Stimulated activated CD8-positive, alpha-beta memory T cell treated with anti-CD3 and anti-CD28 coated beads, Interleukin-4, amount 100 ng/mL, for 4 hours (primary cell): Measurements from ENCODE around the gene POLN.

Experiments used
- DNase-seq, 2 donors: peaks; one replicate each; pipeline ENCODE4 v3.0.0-alpha.2; 2020; ENCODE audit warnings: low read depth in 2 of 2, low spot score in 1 of 2

The POLN gene

GRCh38 chr4:2072971-2073807, 168.7 kb downstream of the POLN start:
- DNase-seq, result no peak

DNA sequence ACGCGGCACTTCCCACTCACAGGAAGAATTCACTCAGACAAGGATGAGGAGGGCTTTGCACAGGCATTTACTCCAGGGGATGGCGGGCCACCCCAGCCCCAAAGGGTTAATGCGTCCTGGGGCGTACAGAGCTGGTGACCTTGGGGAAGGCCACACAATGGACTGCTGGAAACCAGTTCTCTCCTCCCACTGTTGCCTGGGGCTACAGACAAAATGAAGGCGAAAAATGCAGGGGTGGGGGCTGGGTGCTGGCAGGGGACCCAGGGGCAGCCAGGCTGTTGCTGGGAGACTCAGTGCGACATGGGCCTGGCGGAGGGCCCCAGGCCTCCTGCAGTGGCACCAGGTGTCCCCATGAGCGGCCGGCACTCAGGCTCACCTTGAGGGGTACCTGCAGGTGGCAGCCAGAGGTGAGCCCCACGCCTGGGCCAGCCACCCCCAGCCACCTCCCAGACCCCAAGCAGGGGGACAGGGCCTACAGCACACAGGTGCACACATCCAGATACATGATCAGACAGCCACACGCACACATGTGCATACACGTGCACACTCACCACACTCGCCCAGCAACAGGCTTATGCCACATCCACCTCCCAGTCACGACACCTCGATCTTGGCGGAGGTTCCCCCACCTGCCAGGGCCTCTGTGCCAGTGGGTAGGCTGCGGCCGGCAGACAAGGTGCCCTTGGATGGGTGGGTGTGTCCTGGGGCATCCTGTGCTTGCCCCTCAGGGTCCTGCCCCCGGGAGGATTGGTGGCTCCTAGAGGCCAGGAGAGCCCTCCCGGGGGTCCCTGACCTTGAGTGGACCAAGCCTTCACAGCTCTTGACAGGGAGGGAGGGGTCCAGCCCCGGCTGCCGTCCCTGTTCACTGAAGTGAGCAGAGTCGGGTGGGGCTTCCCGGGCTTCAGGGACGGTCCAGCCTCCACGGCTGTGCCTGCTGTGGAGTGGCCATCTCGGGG, 169.7 kb downstream of the POLN start:
- DNase-seq, result no peak

- DNase-seq, result no peak
Observed at GRCh38 chr4:2071252-2071911, 170.5 kb downstream of the POLN start.

DNA sequence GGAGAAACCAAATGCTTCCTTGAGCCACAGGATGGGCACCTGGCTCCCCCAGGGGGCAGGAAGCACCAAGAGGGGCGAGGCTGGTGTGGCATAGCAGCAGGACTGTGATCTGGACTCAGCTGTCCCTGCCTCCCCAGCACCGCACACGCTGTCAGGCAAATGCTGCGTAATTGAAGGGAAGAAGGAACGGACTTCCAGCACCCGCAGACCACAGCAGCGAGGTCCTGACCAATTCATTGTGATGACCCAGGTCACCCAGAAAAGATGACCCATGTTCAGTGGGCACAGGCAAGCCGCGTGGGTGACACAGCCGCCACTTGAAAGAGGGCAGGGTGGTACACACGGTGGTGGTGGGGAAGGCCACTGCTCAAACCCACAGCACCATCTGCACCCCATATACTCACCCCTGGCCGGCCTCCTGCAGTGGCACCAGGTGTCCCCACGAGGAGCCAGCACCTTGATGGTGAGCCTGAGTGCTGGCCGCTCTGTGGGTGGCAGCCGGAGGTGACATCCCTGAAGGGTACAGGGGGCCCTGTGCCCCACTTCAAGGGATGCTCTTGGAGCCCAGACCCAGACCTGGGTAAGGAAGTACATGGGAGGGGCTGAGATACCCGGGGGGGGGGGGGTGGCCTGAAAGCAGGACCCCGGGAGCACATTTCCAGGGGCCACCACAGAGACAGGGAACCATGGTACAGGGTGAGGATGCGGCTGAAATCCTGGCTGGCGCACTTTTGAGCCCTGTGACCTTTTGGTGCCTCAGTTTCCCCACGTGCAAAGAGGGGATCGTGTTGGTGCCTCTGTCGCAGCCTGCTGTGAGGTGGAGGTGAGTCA, 171.3 kb downstream of the POLN start:
- DNase-seq, result no peak

- no peak for DNase-seq
Observed at GRCh38 chr4:2069986-2070385, 171.9 kb downstream of the POLN start.

DNA sequence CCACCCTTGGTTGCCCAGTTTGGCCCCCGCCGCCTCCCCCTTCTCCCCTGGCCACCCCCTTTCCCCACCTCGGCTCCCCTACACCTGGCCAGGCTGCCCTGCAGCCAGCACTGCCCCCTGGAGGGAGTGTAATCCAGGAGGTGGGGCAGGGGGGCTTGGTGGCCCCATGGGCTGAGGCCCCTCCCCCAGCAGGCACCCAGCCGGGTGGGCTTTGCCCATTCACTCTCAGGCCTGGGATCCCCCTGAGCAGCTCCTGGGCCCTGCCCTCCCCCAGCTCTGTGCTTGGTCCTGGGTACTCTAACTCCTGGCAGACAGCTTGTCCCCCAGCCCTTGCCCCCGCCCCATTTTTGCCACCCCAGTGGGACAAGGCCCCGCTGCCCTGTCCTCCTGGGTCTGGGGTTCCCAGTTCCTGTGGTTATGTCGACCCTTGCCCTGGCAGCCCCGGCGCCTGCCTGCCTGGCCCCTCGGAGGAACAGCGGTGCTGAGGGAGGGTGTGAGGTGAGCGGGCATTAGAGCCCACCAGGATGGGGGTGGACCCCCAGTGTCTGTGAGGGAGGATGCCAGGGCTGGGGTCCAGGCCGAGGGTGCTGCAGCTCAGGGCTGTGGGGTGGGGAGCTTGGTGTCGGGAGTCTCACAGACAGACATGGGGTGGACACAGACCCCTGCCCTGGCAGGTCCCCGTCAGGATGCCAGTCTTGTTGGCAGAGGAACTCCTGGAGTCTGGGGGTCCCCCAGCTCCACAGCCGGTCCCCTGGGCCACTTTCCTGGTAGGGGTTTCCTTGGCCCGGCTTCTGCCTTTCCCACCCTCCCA, 172.6 kb downstream of the POLN start:
- DNase-seq, result no peak

DNA sequence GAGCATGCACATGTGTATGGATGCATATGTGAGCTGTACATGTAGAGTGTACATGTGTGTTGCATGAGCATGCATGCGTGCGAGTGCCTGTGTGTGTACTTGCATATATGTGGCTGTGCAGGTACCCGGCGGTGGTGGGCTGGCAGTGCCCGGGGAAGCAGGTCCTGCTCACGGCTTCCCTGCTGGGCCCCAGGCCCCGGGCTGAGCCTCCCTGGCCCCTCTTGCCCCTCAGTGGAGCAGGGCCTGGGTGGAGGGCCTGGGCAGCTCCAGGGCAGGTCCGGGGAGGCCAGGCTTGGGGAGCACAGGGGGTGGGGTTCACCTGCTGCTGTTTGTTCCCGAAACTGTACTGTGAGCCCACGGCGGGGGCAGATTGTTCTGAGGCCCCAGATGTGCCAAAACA, 173.4 kb downstream of the POLN start:
- DNase-seq, result no peak

- DNase-seq, result no peak
Observed at GRCh38 chr4:2068198-2068470, 173.8 kb downstream of the POLN start.

GRCh38 chr4:2067446-2068197, 174.3 kb downstream of the POLN start:
- no peak for DNase-seq

DNA sequence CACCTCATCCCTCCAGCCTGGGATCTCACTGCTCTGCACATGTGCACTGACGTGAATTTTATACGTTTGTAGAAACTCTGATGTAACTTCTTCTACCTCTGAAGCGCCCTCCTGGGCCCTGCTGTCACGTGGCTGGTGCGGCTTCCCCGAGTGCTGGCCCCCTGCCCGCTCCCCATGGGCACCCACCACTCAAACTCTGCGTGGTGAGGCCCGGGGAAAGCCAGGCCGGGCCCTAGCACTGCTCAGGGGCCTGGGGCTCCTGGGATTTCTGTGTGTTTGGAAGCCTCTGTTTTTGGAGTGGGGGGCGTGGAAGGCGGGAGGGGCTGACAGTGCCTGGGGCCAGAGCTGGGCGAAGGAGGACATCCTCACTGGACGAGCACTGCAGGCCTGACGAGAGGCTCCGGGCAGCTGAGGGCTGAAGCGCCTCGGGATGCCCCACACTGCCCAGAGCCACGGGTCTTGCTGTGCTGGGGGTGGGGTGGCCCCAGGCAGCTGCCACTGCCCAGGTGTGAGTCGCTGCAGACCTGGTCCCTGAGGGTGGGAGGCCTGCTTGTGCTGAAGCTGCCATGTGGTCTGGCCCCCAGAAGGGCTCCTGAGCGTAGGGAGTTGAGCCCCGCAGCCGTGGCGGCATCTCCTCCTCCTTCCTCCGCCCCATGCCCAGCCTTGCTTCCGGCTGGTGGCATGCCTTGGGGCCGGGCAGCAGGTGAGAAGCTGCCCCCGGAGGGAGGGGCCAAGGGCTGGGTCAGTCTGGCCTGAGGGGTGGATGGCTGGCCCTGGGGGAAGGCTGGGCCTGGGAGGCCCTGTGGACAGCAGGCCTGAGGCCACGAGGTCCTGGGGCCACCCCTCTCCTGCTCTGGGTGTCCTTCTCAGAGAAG, 175.1 kb downstream of the POLN start:
- no peak for DNase-seq

DNA sequence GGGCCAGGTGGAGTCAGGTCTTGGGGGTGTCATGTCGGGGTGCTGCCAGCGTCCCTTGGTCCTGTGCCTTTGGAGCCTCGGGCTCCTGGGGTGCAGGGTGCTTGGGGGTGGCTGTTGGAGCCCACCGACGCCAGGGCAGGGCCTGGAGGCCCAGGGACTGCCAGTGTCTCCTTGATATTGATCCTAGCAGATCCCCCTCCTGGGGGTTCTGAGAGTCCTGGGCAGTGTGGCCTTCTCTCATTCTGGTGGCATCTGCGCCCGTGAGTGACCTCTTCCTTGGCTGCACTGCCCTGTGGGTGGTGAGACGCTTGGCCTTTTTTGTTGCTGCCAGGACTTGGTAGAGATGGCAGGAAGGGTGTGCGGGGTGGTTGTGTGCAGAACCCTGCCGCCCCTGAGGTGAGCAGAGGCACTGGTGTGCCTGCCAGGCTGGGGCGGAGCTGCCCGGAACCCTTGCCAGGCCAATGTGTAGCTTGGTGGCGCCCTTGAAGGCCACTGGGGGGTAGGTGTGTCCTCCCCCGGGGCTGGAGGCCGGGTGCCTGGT, 175.8 kb downstream of the POLN start:
- no peak for DNase-seq

- DNase-seq, result no peak
Observed at GRCh38 chr4:2065106-2065930, 176.6 kb downstream of the POLN start.

DNA sequence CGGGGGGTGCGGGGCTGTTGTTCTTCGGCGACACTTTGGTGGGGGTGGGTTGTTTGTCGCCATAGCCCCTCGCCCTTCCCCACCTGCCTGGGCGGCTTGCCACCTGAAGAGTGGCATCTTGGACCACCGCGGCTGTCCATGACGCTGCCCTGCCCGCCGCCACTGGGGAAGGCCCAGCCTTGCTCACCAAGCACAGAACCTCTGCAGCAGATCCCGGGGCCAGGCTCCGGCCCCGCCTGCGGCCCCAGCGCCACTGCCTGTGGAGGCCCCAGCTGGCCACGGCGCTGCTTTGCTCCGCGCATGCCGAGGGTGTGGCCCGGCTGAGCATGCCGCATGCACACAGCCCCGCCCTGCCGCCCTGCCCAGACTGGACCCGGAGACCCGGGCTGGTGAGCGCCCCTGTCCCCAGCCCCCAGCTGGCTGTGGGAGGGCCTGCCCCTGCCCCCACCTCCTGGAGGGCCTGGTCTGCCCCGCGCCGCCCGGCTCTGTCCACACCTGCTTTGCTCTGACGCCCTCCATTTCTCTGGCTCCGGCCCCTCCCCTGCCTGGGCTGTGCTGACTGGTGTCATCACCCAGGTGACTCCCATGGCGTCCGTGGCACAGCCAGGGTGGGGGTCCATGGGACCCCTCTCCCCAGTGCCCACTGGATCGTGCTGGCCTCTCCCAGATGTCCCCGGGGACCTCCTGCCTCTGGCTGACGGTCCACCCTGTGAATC, 177.5 kb downstream of the POLN start:
- DNase-seq, result no peak

GRCh38 chr4:2063557-2064275, 178.2 kb downstream of the POLN start:
- DNase-seq, result no peak

DNA sequence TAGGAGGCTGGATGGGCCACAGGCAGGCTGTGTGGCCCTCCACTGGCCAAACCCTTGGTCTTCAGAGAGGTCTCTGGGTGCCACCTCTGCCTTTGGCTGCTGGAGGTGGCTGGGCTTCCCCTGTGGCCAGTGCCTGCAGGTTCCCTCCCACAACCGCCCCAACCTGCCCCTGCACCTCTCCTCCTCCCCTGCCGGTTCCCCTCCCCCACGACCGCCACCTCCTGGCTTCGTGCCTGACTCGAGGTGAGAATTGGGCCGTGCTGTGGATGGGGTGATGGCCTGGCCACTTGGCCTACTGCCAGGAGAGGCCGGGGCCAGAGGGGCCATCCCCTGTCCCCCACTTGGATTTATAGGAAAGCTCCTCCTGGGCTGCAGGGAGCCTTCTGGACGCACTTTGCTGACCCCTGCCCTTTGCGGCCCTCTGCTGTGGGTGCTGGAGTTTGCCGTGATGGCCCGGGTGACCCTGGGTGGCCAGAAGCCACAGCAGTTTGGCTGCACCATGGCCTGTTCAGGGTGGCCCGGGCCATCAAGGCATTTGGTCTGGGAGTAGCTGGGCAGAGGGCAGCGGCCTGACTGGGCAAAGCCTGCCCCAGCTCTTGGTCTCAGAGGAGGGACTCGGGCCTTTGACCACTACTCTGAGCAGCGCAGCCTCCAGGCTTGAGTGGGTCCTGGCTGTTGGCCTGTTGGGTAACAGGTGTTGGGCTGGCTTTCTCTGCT, 179.0 kb downstream of the POLN start:
- no peak for DNase-seq
